Body of pancreas (tissue), 4 donors: Measurements from ENCODE around the gene INSIG2. TPM values are rescaled to one million over a fixed set of nuclear protein-coding genes. Genes with fewer than 3 reads are reported as not detected.

ENCODE experiments used
- ATAC-seq: fragments of 150-250 bp; one replicate; pipeline ENCODE4 v1.9.1; 2016
- DNase-seq, 4 donors: peaks; one replicate each; pipeline ENCODE4 v3.0.0-alpha.2; 2019
- H3K27ac ChIP-seq, 4 donors: fragments of 200-600 bp; sonication (generic); 1 replicate in 3 of 4; 2 replicates in 1 of 4; pipeline versions ENCODE4 v1.5.1 to v1.6.1; 2016 to 2019; ENCODE audit warnings: mild to moderate bottlenecking in 1 of 4, mixed read lengths in 1 of 4, moderate library complexity in 1 of 4
- H3K27me3 ChIP-seq, 2 donors: fragments of 200-600 bp; sonication (generic); one replicate each; pipeline ENCODE4 v1.6.0; 2016; ENCODE audit warnings: mild to moderate bottlenecking in 1 of 2
- H3K36me3 ChIP-seq, 2 donors: fragments of 200-600 bp; sonication (generic); replicated peaks in 1 of 2; 2 replicates each; pipeline ENCODE4 v1.5.1; 2016; ENCODE audit warnings: low read depth in 2 of 2; ENCODE audit not compliant: insufficient read depth in 1 of 2
- H3K4me1 ChIP-seq: fragments of 200-600 bp; sonication (generic); one replicate; pipeline ENCODE4 v1.6.0; 2016
- H3K4me3 ChIP-seq, 2 donors: fragments of 200-600 bp; sonication (generic); 1 replicate in 1 of 2; 2 replicates in 1 of 2; pipeline ENCODE4 v1.5.1; 2016 to 2019
- H3K9me3 ChIP-seq, 3 donors: fragments of 200-600 bp; sonication (generic); 1 replicate in 2 of 3; 2 replicates in 1 of 3; pipeline ENCODE4 v1.5.1; 2016
- CTCF ChIP-seq, 7 experiments: fragments of 450-650 bp in 4 of 7; fragments of 200-600 bp in 3 of 7; sonication (generic) in 3 of 7; IDR thresholded peaks; one replicate each; pipeline ENCODE4 v1.5.1; 2016 to 2019; ENCODE audit warnings: antibody characterized with exemption in 7 of 7
- POLR2A ChIP-seq, 3 donors: fragments of 450-650 bp; IDR thresholded peaks; one replicate each; pipeline ENCODE4 v1.6.1; 2016; ENCODE audit warnings: antibody characterized with exemption in 3 of 3, mild to moderate bottlenecking in 2 of 3
- WGBS, 2 donors: methylation state at CpG; one replicate each; pipeline ENCODE4 v1.1.5; 2017; 5-methylcytosine and 5-hydroxymethylcytosine counted together
- intact Hi-C: fragments of 100-400 bp; cut with DNase I; formaldehyde crosslinking; loops from one replicate; pipeline ENCODE4 v1.15.1; 2023
- total RNA-seq, 2 donors: library from RNA; depleted of rRNA; stranded (reverse); fragments of >200 nt; gene quantifications; one replicate each; pipeline ENCODE4 v1.1.0, GENCODE V29; 2016

Gene INSIG2
- total RNA-seq, 2 donors from 2014 or later, result 3.6 to 25.4 TPM

DNA sequence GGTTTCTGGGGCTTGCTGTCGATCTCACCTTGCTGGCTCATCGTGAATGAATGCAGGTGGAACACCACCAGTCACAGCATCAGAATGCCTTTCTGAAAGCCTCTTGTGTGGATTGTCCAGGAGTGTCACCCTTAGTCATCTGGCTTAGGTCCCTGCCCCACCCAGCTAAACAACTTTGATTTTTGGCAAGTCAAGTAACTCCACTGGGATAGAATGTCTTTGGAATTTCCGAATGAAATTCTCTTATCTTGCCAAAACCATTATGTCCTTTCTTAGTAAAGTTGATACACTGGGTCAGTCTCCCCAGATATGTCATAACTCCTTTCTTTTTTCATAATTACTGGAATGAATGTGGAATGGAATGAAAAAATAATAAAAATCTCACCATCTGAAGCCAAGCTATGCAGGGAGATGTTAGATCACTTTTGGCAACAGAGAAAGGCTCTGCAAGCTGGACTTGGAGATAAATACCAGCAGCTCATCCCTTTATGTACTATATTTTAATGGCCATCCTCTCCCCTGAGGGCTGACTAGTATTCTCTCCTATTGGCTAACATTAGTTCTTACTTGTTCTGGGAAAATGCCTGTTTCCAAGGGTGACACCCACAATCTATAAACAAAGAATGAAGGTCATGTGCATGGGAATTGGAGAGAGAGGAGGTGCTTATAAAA is 35.4 kb downstream of the INSIG2 start:
- ATAC-seq (peak; percentile 71), DNase-seq (peak; percentile 19 to 51 (median 29))
- TF ChIP-seq CTCF (IDR thresholded peaks at IDR 0.05), result no peak
- TF ChIP-seq POLR2A (IDR thresholded peaks at IDR 0.05), result no peak
- no peaks in the 10 kb centered on the region for H3K27me3 ChIP-seq
- 36 to 40% methylated on average over 3 of the region's 3 CpGs for WGBS, 2 donors
- peak overlapping the region; percentile 26 to 76 (median 50) for H3K27ac ChIP-seq
- H3K4me1 ChIP-seq, result peaks cover 34% of the 10 kb centered on the region
- H3K4me3 ChIP-seq, result no peak overlapping the region
- no peaks in the 10 kb centered on the region for H3K9me3 ChIP-seq
- H3K36me3 ChIP-seq, result no peaks in the 10 kb centered on the region
- intact Hi-C loops, result no loop called here

- DNase-seq (no peak), ATAC-seq (no peak)
These were observed 36.1 kb downstream of the INSIG2 start for GRCh38 chr2:118124288-118124891.

DNA sequence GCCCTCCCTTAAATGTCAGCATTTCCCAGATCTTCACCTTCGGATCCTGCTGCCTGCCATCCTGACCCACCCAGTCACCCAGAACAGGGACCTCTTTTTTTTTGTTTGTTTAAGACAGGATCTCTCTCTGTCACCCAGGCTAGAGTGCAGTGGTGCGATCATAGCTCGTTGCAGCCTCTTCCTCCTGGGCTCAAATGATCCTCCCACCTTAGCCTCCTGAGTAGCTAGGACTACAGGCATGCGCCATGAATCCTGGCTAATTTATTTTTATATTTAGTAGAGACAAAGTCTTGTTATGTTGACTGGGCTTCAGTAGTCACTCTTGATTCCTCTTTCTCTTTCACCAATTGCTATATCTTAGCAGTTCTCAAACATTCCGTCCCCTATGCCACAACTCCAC is 39.0 kb downstream of the INSIG2 start:
- Histone ChIP-seq H3K27me3 (no peaks in the 10 kb centered on the region), H3K36me3 (no peaks in the 10 kb centered on the region), H3K4me1 (peaks cover 23% of the 10 kb centered on the region), H3K9me3 (no peaks in the 10 kb centered on the region), H3K4me3 (no peak overlapping the region), H3K27ac (no peak overlapping the region)
- WGBS, 2 donors, result 79 to 80% methylated on average over 5 of the region's 5 CpGs
- TF ChIP-seq POLR2A (IDR thresholded peaks at IDR 0.05), result no peak
- no peak for TF ChIP-seq CTCF (IDR thresholded peaks at IDR 0.05)
- no peak for DNase-seq
- ATAC-seq, result no peak
- intact Hi-C loops, result no loop called here

More at GRCh38 chr2:118124288-118124891, 36.1 kb downstream of the INSIG2 start:
- Histone ChIP-seq H3K36me3 (no peaks in the 10 kb centered on the region), H3K9me3 (no peaks in the 10 kb centered on the region), H3K4me3 (no peak overlapping the region), H3K27ac (peak overlapping the region in 1 of 4 donors; percentile 76), H3K27me3 (no peaks in the 10 kb centered on the region), H3K4me1 (peaks cover 28% of the 10 kb centered on the region)
- intact Hi-C loops, result no loop called here
- TF ChIP-seq POLR2A (IDR thresholded peaks at IDR 0.05) (no peak), CTCF (IDR thresholded peaks at IDR 0.05) (no peak)
- WGBS, 2 donors, result 67 to 85% methylated on average over 8 of the region's 8 CpGs

DNA sequence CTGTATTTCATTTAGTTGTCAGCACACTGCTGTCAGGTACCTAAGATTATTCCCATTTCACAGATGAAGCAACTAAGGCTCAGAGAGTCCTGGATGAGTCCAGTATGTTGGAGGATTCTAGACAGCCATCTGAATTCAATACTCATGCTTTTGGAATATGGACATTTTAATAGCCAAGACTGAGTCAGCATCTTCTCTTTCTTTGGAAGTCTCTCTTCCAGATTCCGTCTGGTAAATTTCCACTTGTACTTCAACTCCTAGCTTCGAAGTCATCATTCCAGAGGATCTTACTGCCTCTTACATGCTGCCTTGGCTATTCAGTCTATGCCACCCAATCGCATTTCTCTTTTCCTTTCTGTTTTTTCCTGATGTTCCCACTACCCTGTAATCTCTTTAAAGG is 40.6 kb downstream of the INSIG2 start:
- WGBS, 2 donors, result 70 to 90% methylated on average over 3 of the region's 3 CpGs
- TF ChIP-seq CTCF (IDR thresholded peaks at IDR 0.05), result no peak
- no peak for TF ChIP-seq POLR2A (IDR thresholded peaks at IDR 0.05)

More for the DNA sequence above, 40.6 kb downstream of the INSIG2 start:
- H3K27me3 ChIP-seq, result no peaks in the 10 kb centered on the region
- no peak overlapping the region for H3K27ac ChIP-seq
- peaks cover 8% of the 10 kb centered on the region for H3K4me1 ChIP-seq
- intact Hi-C loops, result no loop called here
- DNase-seq, result no peak
- H3K4me3 ChIP-seq, result no peak overlapping the region
- no peaks in the 10 kb centered on the region for H3K9me3 ChIP-seq
- no peaks in the 10 kb centered on the region for H3K36me3 ChIP-seq
- ATAC-seq, result no peak
